ENCODE data around the gene CLEC2D.
"Not testable (repeated sequence)": the region's sequence is repeated elsewhere in the genome, so short reads cannot be mapped to it uniquely, and the experiment has no call there.

CLEC2D gene

DNA sequence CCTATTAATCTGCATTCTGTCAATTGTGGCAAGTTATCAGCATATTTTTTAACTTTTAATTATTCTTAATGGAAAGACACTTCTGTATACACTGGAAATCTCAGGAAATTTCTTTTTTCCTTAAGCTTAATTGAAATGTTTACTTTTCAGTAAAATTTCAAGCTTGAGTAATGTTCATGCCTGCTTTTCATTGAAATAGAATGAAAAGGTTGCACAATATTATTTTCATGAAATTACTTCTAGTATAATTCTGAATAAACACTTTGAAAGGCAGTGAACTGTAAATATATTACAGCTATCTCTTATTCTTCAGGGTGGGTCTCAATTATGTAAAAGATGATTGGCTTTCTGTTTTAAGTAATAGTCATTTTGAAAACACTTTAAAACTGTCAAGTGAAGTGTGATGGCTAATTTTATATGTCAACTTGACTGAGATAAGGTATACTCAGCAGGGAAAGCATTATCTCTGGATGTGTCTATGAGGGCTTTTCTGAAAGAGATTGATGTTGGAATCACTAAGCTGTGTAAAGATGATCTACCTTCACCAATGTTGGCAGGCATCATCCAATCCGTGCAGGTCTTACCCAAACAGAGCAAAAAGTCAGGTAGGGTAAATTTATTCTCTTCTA lies 29.9 kb downstream of the CLEC2D start:
- H3K27ac ChIP-seq, result no peak overlapping the region
- TF ChIP-seq ZFX (IDR thresholded peaks at IDR 0.05; ENCODE audit: borderline replicate concordance), result no peak
- no peak for TF ChIP-seq CTCF (IDR thresholded peaks at IDR 0.05)

GRCh38 chr12:9699898-9700605 lies 30.5 kb downstream of the CLEC2D start:
- no peak overlapping the region for H3K27ac ChIP-seq
- TF ChIP-seq CTCF (IDR thresholded peaks at IDR 0.05) (no peak), ZFX (IDR thresholded peaks at IDR 0.05; ENCODE audit: borderline replicate concordance) (no peak)

DNA sequence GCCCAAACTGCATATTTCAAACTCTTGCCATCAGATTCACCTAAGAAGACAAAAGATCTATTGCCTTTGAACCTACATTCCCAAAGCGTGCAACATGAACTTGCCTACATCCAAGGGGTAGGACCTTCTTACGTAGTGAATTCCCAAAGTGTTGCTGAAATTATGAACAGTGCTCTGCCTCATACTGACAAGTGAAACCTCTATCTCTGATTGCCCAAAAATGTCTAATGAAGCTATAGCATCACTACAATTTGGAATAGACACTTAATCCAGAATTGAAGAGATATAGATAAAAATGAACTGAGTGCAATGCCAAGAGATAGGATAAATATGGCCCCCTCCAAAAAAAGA lies 31.1 kb downstream of the CLEC2D start:
- TF ChIP-seq ZFX (IDR thresholded peaks at IDR 0.05; ENCODE audit: borderline replicate concordance) (no peak), CTCF (IDR thresholded peaks at IDR 0.05) (no peak)
- no peak overlapping the region for H3K27ac ChIP-seq

DNA sequence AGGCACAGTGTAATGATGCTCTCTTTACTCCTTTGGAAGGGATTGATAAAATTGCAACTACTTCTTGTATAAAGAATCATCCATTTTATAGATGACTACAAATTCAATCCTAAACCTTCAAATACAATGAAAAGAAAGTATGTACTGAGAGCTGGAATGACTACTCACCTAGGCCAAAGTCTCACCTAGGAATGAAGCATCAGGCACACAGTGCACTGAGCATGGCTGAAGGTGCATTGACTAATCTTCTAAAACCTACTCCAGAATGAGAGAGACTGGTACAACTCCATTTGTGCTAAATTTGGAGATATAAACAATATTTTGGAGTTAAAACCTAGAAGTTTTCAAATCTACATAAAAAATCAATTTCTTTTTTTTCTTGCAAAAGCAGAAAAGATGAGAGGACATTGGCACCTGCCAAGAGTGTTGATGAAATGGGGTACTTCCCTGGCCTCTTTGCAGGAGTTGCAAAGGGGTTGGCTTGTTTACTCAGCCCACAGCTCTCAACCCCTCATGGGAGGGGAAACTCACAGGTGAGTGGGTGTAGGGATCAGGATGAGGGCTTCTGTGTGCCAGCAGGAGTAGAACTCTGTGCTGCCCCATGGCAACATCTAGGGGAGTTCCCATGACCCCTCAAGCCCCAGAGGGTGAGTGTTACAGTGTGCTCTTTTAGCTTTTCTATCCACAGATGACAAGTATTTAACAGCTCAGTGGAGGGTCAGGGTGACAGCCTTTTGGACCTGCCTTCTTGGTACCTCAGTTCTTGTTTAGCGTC lies 32.1 kb downstream of the CLEC2D start:
- no peak overlapping the region for H3K27ac ChIP-seq
- TF ChIP-seq CTCF (IDR thresholded peaks at IDR 0.05) (no peak), ZFX (IDR thresholded peaks at IDR 0.05; ENCODE audit: borderline replicate concordance) (no peak)

DNA sequence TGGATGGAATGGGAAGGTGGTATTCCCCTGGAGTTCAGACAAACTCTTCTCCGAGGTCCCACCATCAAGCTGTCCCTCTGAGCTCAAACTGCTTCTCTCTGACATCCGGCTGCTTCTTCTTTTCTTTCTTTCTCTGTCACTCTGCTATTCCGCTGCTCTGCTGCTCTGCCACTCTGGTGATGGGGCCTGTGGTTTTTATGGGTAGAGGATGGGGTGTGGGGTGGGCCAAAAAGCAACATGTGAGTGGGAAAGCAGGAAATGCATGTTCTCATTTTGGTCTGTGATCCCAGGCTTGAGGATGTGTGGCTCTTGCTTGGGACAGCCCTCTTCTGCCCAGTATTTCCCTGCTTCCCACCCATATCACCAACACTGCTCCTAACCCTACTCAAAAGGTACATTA lies 32.7 kb downstream of the CLEC2D start:
- no peak overlapping the region for H3K27ac ChIP-seq

GRCh38 chr12:9704561-9704960 lies 35.0 kb downstream of the CLEC2D start:
- H3K27ac ChIP-seq, result not testable (repeated sequence)

More for the DNA sequence above, 32.7 kb downstream of the CLEC2D start:
- TF ChIP-seq CTCF (IDR thresholded peaks at IDR 0.05), result no peak
- no peak for TF ChIP-seq ZFX (IDR thresholded peaks at IDR 0.05; ENCODE audit: borderline replicate concordance)

DNA sequence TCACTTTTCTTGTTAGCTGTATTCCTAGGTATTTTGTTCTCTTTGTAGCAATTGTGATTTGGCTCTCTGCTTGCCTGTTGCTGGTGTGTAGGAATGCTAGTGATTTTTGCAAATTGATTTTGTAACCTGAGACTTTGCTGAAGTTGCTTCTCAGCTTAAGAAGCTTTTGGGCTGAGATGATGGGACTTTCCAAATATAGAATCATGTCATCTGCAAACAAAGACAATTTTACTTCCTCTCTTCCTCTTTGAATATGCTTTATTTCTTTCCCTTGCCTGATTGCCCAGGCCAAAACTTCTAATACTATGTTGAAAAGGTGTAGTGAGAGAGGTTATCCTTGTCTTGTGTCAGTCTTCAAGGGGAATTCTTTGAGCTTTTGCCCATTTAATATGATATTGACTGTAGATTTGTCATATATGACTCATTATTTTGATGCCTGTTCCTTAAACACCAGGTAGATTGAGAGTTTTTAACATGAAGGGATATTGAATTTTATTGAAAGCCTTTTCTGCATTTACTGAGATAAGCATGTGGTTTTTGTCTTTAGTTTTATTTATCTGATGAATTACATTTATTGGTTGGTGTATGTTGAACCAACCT lies 36.7 kb downstream of the CLEC2D start:
- H3K27ac ChIP-seq, result no peak overlapping the region
- TF ChIP-seq ZFX (IDR thresholded peaks at IDR 0.05; ENCODE audit: borderline replicate concordance) (no peak), CTCF (IDR thresholded peaks at IDR 0.05) (no peak)
